Dermis microvascular lymphatic vessel endothelial cell (primary cell): ENCODE results near the gene MYO1B. TPM values are rescaled to one million over a fixed set of nuclear protein-coding genes. Genes with fewer than 3 reads are reported as not detected.

Source experiments
- DNase-seq, 2 donors: peaks; one replicate each; pipeline versions ENCODE4 v3.0.0 to v3.0.0-alpha.2; 2010; ENCODE audit warnings: low read depth in 2 of 2
- total RNA-seq: library from RNA; depleted of rRNA; stranded (reverse); fragments of >200 nt; gene quantifications from 2 replicates; pipeline ENCODE4 v1.2.1, GENCODE V29; 2014

Gene MYO1B
- total RNA-seq, 1 donor from 2014 or later: 96.8 TPM

DNA sequence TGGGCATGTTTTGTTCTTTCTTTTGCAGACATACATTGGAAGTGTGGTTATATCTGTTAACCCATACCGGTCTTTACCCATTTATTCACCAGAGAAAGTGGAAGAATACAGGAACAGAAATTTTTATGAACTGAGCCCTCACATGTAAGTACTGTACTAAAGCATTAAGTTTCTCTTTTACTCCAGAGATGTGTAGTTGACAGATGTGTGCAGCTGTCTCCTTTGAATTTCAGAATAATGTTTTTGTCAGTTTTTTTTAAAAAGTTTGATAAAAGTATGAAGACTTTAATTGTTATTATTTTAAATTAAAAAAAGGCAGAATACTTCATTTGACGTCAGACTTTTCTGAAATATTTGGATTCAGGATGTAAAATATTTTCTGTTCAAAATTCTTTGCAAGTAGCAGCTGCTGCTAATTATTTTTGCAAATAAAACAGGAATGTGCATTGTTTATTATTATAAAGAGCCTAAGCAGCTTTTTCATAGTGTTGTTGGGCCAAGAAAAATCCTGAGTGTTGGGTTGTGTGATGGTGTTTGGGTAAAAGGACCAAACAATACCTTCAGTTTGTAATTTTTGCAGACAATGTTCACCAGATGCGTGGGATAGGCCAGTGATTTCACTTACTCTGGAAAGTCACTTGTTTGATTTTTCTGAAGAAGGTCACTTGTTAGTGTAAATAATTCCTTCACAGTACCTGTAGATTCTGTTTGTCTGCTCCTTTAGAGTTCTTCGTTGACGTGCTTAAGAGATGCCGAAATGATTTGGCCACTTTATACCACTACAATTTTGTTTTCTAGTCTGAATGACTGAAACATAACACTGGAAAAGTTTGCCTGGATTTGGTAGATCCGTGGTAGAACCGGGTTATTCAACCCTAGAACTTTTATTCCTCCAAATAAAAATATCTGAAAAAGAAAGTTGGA lies 51.1 kb downstream of the MYO1B start:
- DNase-seq: no peak

DNA sequence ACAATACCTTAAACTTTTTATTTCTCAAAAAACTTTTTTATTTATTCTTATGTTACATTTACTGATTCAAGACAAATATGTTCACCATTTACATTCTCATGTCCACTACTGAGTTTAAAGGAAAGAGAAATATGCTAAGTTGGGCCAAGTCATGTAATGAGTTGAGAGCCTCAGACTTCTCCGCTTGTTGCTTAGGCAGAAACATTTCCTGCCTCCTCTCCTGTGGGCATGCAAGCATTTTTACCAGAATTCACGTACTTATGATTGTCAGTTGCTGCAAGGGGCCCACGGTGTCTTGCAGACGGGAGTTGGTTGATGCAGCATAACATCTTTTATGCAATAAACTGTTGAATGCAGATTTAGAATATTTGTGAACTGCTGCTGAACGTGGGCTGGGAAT lies 51.8 kb downstream of the MYO1B start:
- no peak for DNase-seq

DNA sequence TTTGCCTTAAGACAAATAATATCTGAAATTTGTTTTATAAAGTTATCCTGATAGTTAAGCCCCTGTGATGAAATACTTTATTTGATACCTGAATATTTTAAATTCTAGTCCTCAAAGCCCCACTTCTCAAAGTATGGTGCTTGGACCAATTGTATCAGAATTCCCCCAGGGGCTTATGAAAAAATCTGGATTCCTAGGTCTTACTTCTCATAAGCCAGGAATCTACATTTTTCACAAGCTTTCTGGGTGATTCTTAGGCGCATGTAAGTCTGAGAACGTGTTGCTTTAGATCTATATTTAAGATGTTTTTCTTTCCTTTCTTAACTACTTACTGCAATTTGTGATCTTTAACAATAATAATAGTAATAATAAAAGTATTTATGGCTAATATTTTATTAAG lies 53.1 kb downstream of the MYO1B start:
- DNase-seq: no peak

- peak in 1 of 2 donors; percentile 31 for DNase-seq
These were observed 53.8 kb downstream of the MYO1B start for GRCh38 chr2:191299010-191299409.

DNA sequence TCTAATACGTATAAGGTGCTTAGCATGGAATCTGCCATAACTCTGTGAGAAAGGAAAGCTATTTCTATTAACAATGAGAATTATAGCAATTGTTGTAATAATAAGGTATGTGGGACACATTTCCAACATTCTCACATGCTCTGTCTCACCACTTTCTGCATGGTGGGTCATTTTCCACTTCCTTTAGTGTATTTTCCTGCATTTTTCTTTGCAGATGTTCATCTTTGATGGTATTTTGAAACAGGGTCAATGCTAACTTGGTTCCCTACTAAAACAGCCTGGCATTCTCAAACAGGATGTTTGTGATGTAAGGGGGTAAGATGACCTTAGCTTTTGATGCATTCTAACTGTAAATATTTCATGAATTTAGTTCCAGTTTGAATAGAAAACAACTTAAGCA lies 54.7 kb downstream of the MYO1B start:
- peak; percentile 43 to 61 for DNase-seq

- no peak for DNase-seq
These were observed 56.8 kb downstream of the MYO1B start for GRCh38 chr2:191301971-191302370.

- peak in 1 of 2 donors; percentile 38 for DNase-seq
These were observed 57.4 kb downstream of the MYO1B start for GRCh38 chr2:191302459-191303139.

GRCh38 chr2:191303140-191304005 lies 58.2 kb downstream of the MYO1B start:
- no peak for DNase-seq

GRCh38 chr2:191304939-191305875 lies 60.0 kb downstream of the MYO1B start:
- peak in 1 of 2 donors; percentile 38 for DNase-seq

- DNase-seq: no peak
These were observed 62.8 kb downstream of the MYO1B start for GRCh38 chr2:191308026-191308425.

- no peak for DNase-seq
These were observed 66.0 kb downstream of the MYO1B start for GRCh38 chr2:191311156-191311555.

DNA sequence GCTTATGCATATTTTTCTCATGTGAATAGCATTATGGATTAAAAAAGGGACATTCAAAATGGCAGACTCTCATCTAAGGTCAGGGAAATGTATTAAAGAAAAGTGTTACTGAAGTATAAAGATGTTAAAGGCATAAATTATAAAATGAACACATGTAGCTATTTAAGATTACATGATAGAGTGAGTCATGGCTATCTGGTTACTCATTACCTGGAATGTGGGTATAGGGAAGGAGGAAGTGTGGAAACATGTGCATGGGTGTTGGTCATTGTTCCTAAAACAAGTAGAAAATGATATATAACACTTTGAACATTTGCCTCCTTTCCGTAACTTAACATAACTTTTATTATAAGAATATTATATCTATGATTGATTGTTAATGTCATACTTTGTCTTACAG lies 66.4 kb downstream of the MYO1B start:
- DNase-seq: peak; percentile 55 to 78

DNA sequence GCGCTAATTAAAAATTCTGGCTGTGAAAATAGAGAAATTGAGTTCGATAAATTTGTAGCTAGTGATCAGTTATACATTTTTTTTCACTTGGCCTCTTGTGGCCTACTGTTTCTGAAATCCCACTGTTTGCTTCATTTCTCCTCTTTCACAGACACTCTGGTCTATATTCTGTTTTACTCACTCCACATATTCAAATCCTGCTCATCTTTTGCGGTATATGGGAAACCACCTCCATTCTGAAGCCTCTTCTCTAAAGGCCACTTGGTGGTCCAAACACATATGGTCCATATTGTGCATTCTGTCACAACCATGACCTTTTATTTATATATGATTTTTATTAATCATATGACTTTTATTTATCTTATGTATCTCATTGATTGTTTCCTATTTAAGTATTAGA lies 67.0 kb downstream of the MYO1B start:
- no peak for DNase-seq

- no peak for DNase-seq
These were observed 67.5 kb downstream of the MYO1B start for GRCh38 chr2:191312662-191313061.

- no peak for DNase-seq
These were observed 69.6 kb downstream of the MYO1B start for GRCh38 chr2:191314697-191315364.

GRCh38 chr2:191315365-191315752 lies 70.2 kb downstream of the MYO1B start:
- no peak for DNase-seq

DNA sequence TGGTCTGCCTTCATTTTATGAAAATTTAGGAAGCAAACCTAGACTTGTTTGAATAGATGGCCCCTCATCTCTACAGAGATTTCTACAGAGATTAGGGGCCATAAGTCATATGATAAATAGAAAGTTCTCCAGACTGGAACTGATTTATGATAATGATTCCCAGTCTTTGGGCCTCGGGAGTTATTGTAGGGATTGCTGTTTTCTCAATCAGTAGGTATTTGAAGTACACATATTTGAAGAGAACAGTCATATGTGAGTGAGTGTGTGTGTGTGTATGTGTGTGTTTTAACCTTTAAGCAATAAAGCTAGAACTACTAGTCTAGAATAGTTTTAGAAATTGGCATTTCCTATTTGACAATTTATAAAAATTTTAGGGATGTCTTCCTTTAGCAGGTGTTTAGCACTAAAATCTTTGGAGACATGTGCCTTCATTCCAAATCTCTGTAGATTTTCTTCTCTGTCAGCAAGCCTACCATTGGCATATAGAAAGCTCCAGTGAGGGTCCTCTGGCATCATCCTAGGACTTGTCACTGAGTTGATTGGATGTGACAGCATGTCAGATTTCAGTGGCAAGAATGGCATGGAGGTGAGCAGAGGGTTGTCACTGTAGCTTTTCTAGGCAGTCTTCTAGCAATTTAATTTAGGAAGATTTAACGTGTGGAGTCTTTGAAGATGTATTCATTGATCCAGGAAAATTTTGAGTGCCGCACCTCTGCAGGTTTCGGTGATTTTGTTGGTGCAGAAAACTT lies 71.2 kb downstream of the MYO1B start:
- no peak for DNase-seq

DNA sequence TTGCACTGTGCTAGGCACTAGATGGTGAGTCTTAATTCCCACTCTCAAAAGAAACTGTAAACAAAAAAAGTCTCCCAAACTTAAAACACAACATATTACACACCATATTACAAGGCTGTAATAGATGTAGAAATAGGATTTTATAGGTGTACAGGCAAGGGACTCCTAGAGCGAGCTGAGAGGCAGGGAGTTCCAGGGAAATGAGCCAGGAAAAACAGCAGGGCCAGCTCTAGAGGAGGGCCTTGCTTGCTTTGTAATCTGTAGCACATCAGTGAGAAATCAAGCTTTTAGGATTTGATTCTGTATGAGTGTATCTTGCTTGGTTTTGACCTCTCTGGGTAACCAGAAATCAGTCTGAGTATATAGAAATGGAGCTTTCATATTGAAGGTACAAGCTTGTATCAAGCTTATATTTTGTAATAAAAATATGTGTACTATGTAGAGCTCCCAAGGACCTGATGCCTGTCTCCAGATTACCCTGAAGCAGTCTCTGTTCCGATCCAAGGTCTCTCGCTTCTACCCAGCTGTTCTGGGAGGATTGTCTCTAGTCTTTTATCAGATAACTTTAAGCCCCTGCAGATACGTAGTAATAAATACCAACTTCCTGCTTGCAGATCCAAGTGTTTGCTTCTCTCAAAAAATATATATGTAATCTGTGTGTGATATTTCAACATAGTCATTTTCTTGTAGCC lies 73.0 kb downstream of the MYO1B start:
- DNase-seq: peak; percentile 10 to 54

GRCh38 chr2:191318729-191319078 lies 73.5 kb downstream of the MYO1B start:
- DNase-seq: peak in 1 of 2 donors; percentile 22
